ENCODE results near the gene GJD4.

DNA sequence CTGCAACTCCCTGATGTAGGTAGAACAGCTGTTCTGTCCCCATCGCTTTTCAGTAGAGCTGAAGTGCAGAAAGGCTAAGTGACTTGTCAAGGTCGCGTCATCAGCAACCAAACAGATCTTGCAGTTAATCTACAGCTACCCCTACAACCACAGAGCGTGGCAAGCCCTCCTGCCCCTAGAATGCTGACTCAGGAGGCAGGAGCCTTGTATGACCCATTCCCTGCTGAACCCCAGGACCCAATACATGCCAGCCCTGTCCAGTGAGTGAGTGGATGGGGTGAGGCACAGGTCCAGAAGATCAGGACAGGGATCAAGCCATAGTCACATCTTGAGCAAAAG is 26.6 kb upstream of the GJD4 start:
- TF ChIP-seq POLR2A (IDR thresholded peaks at IDR 0.05; ENCODE audit: low read depth) (no peak), CTCF (IDR thresholded peaks at IDR 0.05) (no peak), EP300 (IDR thresholded peaks at IDR 0.05) (no peak)
